ENCODE measurements around the gene ARMH1.

The ARMH1 gene

GRCh38 chr1:44717156-44717555, 42.6 kb downstream of the ARMH1 start:
- no peaks in the 10 kb centered on the region for H3K36me3 ChIP-seq (ENCODE audit: insufficient read depth, low read length)
- H3K9me2 ChIP-seq (replicated peaks; ENCODE audit: low read depth, low read length): no peaks in the 10 kb centered on the region
- H2AFZ ChIP-seq (ENCODE audit: low read length): no peak overlapping the region
- H3K4me2 ChIP-seq (ENCODE audit: low read depth, low read length, poor library complexity, severe bottlenecking): no peak overlapping the region
- H3K4me3 ChIP-seq (ENCODE audit: low read length, poor library complexity, severe bottlenecking): no peak overlapping the region
- TF ChIP-seq, protein P1, sequence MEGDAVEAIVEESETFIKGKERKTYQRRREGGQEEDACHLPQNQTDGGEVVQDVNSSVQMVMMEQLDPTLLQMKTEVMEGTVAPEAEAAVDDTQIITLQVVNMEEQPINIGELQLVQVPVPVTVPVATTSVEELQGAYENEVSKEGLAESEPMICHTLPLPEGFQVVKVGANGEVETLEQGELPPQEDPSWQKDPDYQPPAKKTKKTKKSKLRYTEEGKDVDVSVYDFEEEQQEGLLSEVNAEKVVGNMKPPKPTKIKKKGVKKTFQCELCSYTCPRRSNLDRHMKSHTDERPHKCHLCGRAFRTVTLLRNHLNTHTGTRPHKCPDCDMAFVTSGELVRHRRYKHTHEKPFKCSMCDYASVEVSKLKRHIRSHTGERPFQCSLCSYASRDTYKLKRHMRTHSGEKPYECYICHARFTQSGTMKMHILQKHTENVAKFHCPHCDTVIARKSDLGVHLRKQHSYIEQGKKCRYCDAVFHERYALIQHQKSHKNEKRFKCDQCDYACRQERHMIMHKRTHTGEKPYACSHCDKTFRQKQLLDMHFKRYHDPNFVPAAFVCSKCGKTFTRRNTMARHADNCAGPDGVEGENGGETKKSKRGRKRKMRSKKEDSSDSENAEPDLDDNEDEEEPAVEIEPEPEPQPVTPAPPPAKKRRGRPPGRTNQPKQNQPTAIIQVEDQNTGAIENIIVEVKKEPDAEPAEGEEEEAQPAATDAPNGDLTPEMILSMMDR (conservative IDR thresholded peaks at IDR 0.05; ENCODE audit: low read length): no peak
- no peak for TF ChIP-seq EZH2phosphoT487 (IDR thresholded peaks at IDR 0.05; ENCODE audit: borderline replicate concordance)
- H3K27me3 ChIP-seq (ENCODE audit: insufficient read depth, low read length, poor library complexity, severe bottlenecking): no peaks in the 10 kb centered on the region
- H3K79me2 ChIP-seq (ENCODE audit: insufficient read depth, low read length): no peaks in the 10 kb centered on the region
- no peaks in the 10 kb centered on the region for H3K9me3 ChIP-seq (ENCODE audit: insufficient read depth, low read depth, low read length)
- no peak overlapping the region for H3K9ac ChIP-seq (ENCODE audit: low read depth, low read length, poor library complexity, severe bottlenecking)
- H3K4me1 ChIP-seq (ENCODE audit: insufficient read depth, low read length, poor library complexity, severe bottlenecking): peaks cover 3% of the 10 kb centered on the region
- H4K20me1 ChIP-seq (ENCODE audit: insufficient read depth, low read length, poor library complexity, severe bottlenecking): no peaks in the 10 kb centered on the region
- no peaks in the 10 kb centered on the region for H3F3A ChIP-seq (ENCODE audit: low read depth)

- no peaks in the 10 kb centered on the region for H3K36me3 ChIP-seq (ENCODE audit: insufficient read depth, low read length)
- no peak overlapping the region for H3K9ac ChIP-seq (ENCODE audit: low read depth, low read length, poor library complexity, severe bottlenecking)
- H3K27me3 ChIP-seq (ENCODE audit: insufficient read depth, low read length, poor library complexity, severe bottlenecking): no peaks in the 10 kb centered on the region
- TF ChIP-seq, protein P1 (conservative IDR thresholded peaks at IDR 0.05; ENCODE audit: low read length): no peak
- no peak for TF ChIP-seq EZH2phosphoT487 (IDR thresholded peaks at IDR 0.05; ENCODE audit: borderline replicate concordance)
- no peaks in the 10 kb centered on the region for H3K9me3 ChIP-seq (ENCODE audit: insufficient read depth, low read depth, low read length)
- no peaks in the 10 kb centered on the region for H3K9me2 ChIP-seq (replicated peaks; ENCODE audit: low read depth, low read length)
- no peaks in the 10 kb centered on the region for H3F3A ChIP-seq (ENCODE audit: low read depth)
- peaks cover 3% of the 10 kb centered on the region for H3K4me1 ChIP-seq (ENCODE audit: insufficient read depth, low read length, poor library complexity, severe bottlenecking)
- H3K4me2 ChIP-seq (ENCODE audit: low read depth, low read length, poor library complexity, severe bottlenecking): no peak overlapping the region
- H4K20me1 ChIP-seq (ENCODE audit: insufficient read depth, low read length, poor library complexity, severe bottlenecking): no peaks in the 10 kb centered on the region
- H2AFZ ChIP-seq (ENCODE audit: low read length): 0 out of 2 replicates have a peak overlapping the region, but pooled peaks have one; percentile 33
- H3K79me2 ChIP-seq (ENCODE audit: insufficient read depth, low read length): no peaks in the 10 kb centered on the region
- no peak overlapping the region for H3K4me3 ChIP-seq (ENCODE audit: low read length, poor library complexity, severe bottlenecking)
Observed at GRCh38 chr1:44717653-44718052, 43.1 kb downstream of the ARMH1 start.

- H3K9me2 ChIP-seq (replicated peaks; ENCODE audit: low read depth, low read length): no peaks in the 10 kb centered on the region
- H3K27me3 ChIP-seq (ENCODE audit: insufficient read depth, low read length, poor library complexity, severe bottlenecking): no peaks in the 10 kb centered on the region
- no peaks in the 10 kb centered on the region for H3K79me2 ChIP-seq (ENCODE audit: insufficient read depth, low read length)
- H3F3A ChIP-seq (ENCODE audit: low read depth): no peaks in the 10 kb centered on the region
- no peak for TF ChIP-seq EZH2phosphoT487 (IDR thresholded peaks at IDR 0.05; ENCODE audit: borderline replicate concordance)
- TF ChIP-seq, protein P1 (conservative IDR thresholded peaks at IDR 0.05; ENCODE audit: low read length): no peak
- H2AFZ ChIP-seq (ENCODE audit: low read length): 0 out of 2 replicates have a peak overlapping the region, but pooled peaks have one; percentile 33
- peaks cover 4% of the 10 kb centered on the region for H3K4me1 ChIP-seq (ENCODE audit: insufficient read depth, low read length, poor library complexity, severe bottlenecking)
- no peaks in the 10 kb centered on the region for H4K20me1 ChIP-seq (ENCODE audit: insufficient read depth, low read length, poor library complexity, severe bottlenecking)
- no peaks in the 10 kb centered on the region for H3K9me3 ChIP-seq (ENCODE audit: insufficient read depth, low read depth, low read length)
- H3K4me3 ChIP-seq (ENCODE audit: low read length, poor library complexity, severe bottlenecking): no peak overlapping the region
- no peak overlapping the region for H3K4me2 ChIP-seq (ENCODE audit: low read depth, low read length, poor library complexity, severe bottlenecking)
- H3K9ac ChIP-seq (ENCODE audit: low read depth, low read length, poor library complexity, severe bottlenecking): no peak overlapping the region
- no peaks in the 10 kb centered on the region for H3K36me3 ChIP-seq (ENCODE audit: insufficient read depth, low read length)
Observed at GRCh38 chr1:44718091-44718490, 43.6 kb downstream of the ARMH1 start.
